Measurements from ENCODE around the gene FNDC8. TPM values are rescaled to one million over a fixed set of nuclear protein-coding genes. Genes with fewer than 3 reads are reported as not detected.

Gene FNDC8
- polyA plus RNA-seq, 3 donors, result not detected

GRCh38 chr17:35164716-35165115, 43.3 kb downstream of the FNDC8 start:
- Histone ChIP-seq H3K4me3 (replicated peaks in 1 of 3; ENCODE audit: low read depth in 2 of 3, low read length in 3 of 3) (no peak overlapping the region), H3K4me2 (replicated peaks; ENCODE audit: extremely low read depth, low read length, poor library complexity, severe bottlenecking) (no peak overlapping the region), H3K79me2 (ENCODE audit: insufficient read depth, low read length) (no peaks in the 10 kb centered on the region), H3K9me3 (replicated peaks in 1 of 2; ENCODE audit: control insufficient read depth in 1 of 2, insufficient read depth in 1 of 2, low read length in 2 of 2) (no peaks in the 10 kb centered on the region), H2AFZ (ENCODE audit: insufficient read depth, low read depth, low read length, poor library complexity, severe bottlenecking) (no peak overlapping the region), H3K27ac (ENCODE audit: low read depth in 1 of 2, low read length in 2 of 2) (no peak overlapping the region), H3K36me3 (replicated peaks in 1 of 2; ENCODE audit: control insufficient read depth in 1 of 2, insufficient read depth in 2 of 2, low read length in 2 of 2) (no peaks in the 10 kb centered on the region), H3K4me1 (ENCODE audit: control insufficient read depth in 1 of 2, insufficient read depth in 2 of 2, low read length in 2 of 2) (peaks cover 4 to 8% of the 10 kb centered on the region in 2 donors), H3K27me3 (ENCODE audit: control insufficient read depth in 2 of 2, insufficient read depth in 2 of 2, low read length in 2 of 2) (no peaks in the 10 kb centered on the region), H3K9ac (ENCODE audit: insufficient read depth, low read length, poor library complexity, severe bottlenecking) (no peak overlapping the region), H4K20me1 (ENCODE audit: insufficient read depth, low read length) (no peaks in the 10 kb centered on the region)
- no peak for DNase-seq
- 82% methylated on average over 5 of the region's 5 CpGs for WGBS (ENCODE audit: insufficient coverage)
- peaks cover 5 to 7% (median 6%) of the 10 kb centered on the region in 3 donors for H3K27me3 Mint-ChIP-seq (ENCODE audit: low read depth in 3 of 3)
- H3K4me3 Mint-ChIP-seq, result no peak overlapping the region
- H3K9me3 Mint-ChIP-seq, result peaks cover 0 to 2% (median 0%) of the 10 kb centered on the region in 7 donors
- TF ChIP-seq CTCF (IDR thresholded peaks at IDR 0.05), result no peak
- intact Hi-C loops (cut with micrococcal nuclease), result loop anchor here in 1 of 2 donors (10.0 kb wide), 1 partner anchor 580 kb away; no protein-coding TSS in a partner anchor
- H3K27ac Mint-ChIP-seq, result no peak overlapping the region
- peaks cover 13% of the 10 kb centered on the region for H3K4me1 Mint-ChIP-seq
- no peaks in the 10 kb centered on the region for H3K36me3 Mint-ChIP-seq

GRCh38 chr17:35166526-35166925, 45.1 kb downstream of the FNDC8 start:
- peaks cover 5 to 7% (median 6%) of the 10 kb centered on the region in 3 donors for H3K27me3 Mint-ChIP-seq (ENCODE audit: low read depth in 3 of 3)
- intact Hi-C loops (cut with micrococcal nuclease), result loop anchor here in 1 of 2 donors (2.0 to 10.0 kb wide), 2 partner anchors 362 to 578 kb away; no protein-coding TSS in a partner anchor
- no peak for TF ChIP-seq CTCF (IDR thresholded peaks at IDR 0.05)
- peaks cover 2 to 3% of the 10 kb centered on the region in 2 donors for H3K4me1 ChIP-seq (ENCODE audit: control insufficient read depth in 1 of 2, insufficient read depth in 2 of 2, low read length in 2 of 2)
- H3K27ac ChIP-seq (ENCODE audit: low read depth in 1 of 2, low read length in 2 of 2), result no peak overlapping the region
- no peaks in the 10 kb centered on the region for H3K9me3 Mint-ChIP-seq
- H2AFZ ChIP-seq (ENCODE audit: insufficient read depth, low read depth, low read length, poor library complexity, severe bottlenecking), result no peak overlapping the region
- H3K36me3 Mint-ChIP-seq, result no peaks in the 10 kb centered on the region
- peak overlapping the region in 1 of 2 donors; percentile 19 for H3K4me3 Mint-ChIP-seq
- no peaks in the 10 kb centered on the region for H3K79me2 ChIP-seq (ENCODE audit: insufficient read depth, low read length)
- H3K27me3 ChIP-seq (ENCODE audit: control insufficient read depth in 2 of 2, insufficient read depth in 2 of 2, low read length in 2 of 2), result no peaks in the 10 kb centered on the region
- H3K27ac Mint-ChIP-seq, result peak overlapping the region in 1 of 7 donors; percentile 46
- no peak overlapping the region for H3K9ac ChIP-seq (ENCODE audit: insufficient read depth, low read length, poor library complexity, severe bottlenecking)
- H4K20me1 ChIP-seq (ENCODE audit: insufficient read depth, low read length), result no peaks in the 10 kb centered on the region
- no peaks in the 10 kb centered on the region for H3K9me3 ChIP-seq (replicated peaks in 1 of 2; ENCODE audit: control insufficient read depth in 1 of 2, insufficient read depth in 1 of 2, low read length in 2 of 2)
- no peaks in the 10 kb centered on the region for H3K36me3 ChIP-seq (replicated peaks in 1 of 2; ENCODE audit: control insufficient read depth in 1 of 2, insufficient read depth in 2 of 2, low read length in 2 of 2)
- peaks cover 4% of the 10 kb centered on the region for H3K4me1 Mint-ChIP-seq
- no peak for DNase-seq
- WGBS (ENCODE audit: insufficient coverage), result 64% methylated on average over 5 of the region's 5 CpGs
- H3K4me2 ChIP-seq (replicated peaks; ENCODE audit: extremely low read depth, low read length, poor library complexity, severe bottlenecking), result no peak overlapping the region
- H3K4me3 ChIP-seq (replicated peaks in 1 of 3; ENCODE audit: low read depth in 2 of 3, low read length in 3 of 3), result no peak overlapping the region

Measured in CD14-positive monocyte (primary cell).